Measurements from ENCODE around the gene PLXNA2. TPM values are rescaled to one million over a fixed set of nuclear protein-coding genes. Genes with fewer than 3 reads are reported as not detected.

The PLXNA2 gene
- total and polyA plus RNA-seq, 2 of the 13 experiments (the other 11 are each of a cell fraction or from before 2014, with no cell fraction given): 1.1 to 2.1 TPM

DNA sequence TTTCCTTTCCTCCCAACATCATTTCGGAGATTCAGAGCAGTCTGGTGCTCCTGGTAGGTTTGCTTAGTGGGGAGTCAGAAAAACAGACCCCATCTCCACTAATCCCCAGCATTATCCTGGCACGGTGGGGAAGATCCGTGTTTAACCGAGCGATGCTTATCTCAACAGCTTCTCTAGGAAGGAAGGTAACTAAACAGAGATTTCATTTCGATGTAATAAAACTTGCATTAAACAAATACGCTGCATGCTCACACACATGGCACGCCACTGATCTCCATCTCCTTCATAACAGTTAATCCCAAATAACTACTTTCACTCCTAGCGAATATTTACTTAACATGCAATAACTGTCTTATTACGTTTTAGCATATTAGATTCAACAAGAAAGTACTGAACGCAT lies 188.6 kb downstream of the PLXNA2 start (continued):
- TF ChIP-seq, protein P1, sequence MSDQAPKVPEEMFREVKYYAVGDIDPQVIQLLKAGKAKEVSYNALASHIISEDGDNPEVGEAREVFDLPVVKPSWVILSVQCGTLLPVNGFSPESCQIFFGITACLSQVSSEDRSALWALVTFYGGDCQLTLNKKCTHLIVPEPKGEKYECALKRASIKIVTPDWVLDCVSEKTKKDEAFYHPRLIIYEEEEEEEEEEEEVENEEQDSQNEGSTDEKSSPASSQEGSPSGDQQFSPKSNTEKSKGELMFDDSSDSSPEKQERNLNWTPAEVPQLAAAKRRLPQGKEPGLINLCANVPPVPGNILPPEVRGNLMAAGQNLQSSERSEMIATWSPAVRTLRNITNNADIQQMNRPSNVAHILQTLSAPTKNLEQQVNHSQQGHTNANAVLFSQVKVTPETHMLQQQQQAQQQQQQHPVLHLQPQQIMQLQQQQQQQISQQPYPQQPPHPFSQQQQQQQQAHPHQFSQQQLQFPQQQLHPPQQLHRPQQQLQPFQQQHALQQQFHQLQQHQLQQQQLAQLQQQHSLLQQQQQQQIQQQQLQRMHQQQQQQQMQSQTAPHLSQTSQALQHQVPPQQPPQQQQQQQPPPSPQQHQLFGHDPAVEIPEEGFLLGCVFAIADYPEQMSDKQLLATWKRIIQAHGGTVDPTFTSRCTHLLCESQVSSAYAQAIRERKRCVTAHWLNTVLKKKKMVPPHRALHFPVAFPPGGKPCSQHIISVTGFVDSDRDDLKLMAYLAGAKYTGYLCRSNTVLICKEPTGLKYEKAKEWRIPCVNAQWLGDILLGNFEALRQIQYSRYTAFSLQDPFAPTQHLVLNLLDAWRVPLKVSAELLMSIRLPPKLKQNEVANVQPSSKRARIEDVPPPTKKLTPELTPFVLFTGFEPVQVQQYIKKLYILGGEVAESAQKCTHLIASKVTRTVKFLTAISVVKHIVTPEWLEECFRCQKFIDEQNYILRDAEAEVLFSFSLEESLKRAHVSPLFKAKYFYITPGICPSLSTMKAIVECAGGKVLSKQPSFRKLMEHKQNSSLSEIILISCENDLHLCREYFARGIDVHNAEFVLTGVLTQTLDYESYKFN (CRISPR knock-in tag; conservative IDR thresholded peaks at IDR 0.05): no peak
- TF ChIP-seq, protein P2, sequence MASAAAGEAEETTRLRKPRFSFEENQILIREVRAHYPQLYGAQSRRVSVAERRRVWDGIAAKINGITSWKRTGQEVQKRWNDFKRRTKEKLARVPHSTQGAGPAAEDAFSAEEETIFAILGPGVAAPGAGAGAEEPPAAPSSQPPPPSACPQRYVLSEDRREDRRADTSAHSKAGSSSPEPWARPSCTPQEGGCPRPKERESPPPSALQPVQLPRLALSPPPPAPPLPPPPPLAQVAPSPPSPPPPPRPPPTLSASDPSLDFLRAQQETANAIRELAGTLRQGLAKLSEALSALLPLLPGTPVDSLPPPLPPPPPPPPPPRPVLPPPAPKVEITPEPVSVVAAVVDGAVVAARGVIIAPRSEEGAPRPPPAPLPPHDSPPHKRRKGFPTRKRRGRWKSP (CRISPR knock-in tag; IDR thresholded peaks at IDR 0.05): no peak
- TF ChIP-seq NCOA5 (CRISPR knock-in tag; IDR thresholded peaks at IDR 0.05): no peak
- TF ChIP-seq AGO1 (IDR thresholded peaks at IDR 0.05; ENCODE audit: low read depth, low read length, poor library complexity, severe bottlenecking): no peak

DNA sequence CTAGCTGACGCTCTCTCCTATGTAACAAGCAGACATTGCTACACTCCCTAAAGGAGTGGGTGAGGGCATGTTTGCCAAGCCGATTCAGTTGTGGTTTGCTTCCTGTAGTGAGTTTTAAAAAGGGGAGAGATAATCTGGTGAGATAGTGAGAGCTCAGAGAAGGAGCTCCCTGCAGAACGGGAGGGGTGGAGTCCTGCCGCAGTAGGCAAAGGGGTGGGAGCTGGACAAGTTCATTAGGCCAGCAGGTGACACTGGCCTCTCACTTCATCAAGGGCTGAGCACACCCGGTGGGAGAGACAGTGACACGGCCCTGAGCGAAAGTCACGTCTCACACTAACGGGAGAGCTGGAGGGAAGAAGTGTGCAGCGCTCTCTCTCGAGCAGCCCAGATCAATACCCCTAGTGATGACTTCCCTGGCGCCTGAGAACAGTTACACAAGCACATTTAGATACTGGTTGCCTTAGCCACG lies 189.2 kb downstream of the PLXNA2 start:
- intact Hi-C loops (cut with micrococcal nuclease; ENCODE audit: unreplicated experiment): no loop called here
- ATAC-seq (no peak), DNase-seq (ENCODE audit: low spot score) (no peak), FAIRE-seq (no peak)
- H2AFZ ChIP-seq (ENCODE audit: low read length): no peak overlapping the region
- CTCF ChIA-PET (ENCODE audit: low intra/inter-chr PET ratio, low total read pairs): no interaction called here
- in situ Hi-C loops (cut with HindIII; ENCODE audit: extremely low pct_ligation_motif_present, low pct_unique_long_range_greater_than_20kb): no loop called here
- POLR2A ChIA-PET: no interaction called here
- no TSS peak for BruUV-seq (replicated peaks)
- H4K20me1 ChIP-seq (ENCODE audit: insufficient read depth, low read length): no peaks in the 10 kb centered on the region
- peaks cover 12% of the 10 kb centered on the region for H3K4me1 ChIP-seq (ENCODE audit: insufficient read depth, low read length)
- 76% methylated on average over 13 of the region's 13 CpGs for WGBS (ENCODE audit: low lambda C conversion rate)
- H3K27ac ChIP-seq (ENCODE audit: extremely low read length, insufficient read depth, low read length): no peak overlapping the region
- TF ChIP-seq TOE1 (CRISPR knock-in tag; IDR thresholded peaks at IDR 0.05): no peak
- TF ChIP-seq, protein P3, sequence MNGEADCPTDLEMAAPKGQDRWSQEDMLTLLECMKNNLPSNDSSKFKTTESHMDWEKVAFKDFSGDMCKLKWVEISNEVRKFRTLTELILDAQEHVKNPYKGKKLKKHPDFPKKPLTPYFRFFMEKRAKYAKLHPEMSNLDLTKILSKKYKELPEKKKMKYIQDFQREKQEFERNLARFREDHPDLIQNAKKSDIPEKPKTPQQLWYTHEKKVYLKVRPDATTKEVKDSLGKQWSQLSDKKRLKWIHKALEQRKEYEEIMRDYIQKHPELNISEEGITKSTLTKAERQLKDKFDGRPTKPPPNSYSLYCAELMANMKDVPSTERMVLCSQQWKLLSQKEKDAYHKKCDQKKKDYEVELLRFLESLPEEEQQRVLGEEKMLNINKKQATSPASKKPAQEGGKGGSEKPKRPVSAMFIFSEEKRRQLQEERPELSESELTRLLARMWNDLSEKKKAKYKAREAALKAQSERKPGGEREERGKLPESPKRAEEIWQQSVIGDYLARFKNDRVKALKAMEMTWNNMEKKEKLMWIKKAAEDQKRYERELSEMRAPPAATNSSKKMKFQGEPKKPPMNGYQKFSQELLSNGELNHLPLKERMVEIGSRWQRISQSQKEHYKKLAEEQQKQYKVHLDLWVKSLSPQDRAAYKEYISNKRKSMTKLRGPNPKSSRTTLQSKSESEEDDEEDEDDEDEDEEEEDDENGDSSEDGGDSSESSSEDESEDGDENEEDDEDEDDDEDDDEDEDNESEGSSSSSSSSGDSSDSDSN (CRISPR knock-in tag; IDR thresholded peaks at IDR 0.05): no peak
- no peak for TF ChIP-seq TARDBP (CRISPR knock-in tag; IDR thresholded peaks at IDR 0.05)
- TF ChIP-seq ZNF567 (CRISPR knock-in tag; IDR thresholded peaks at IDR 0.05; ENCODE audit: borderline replicate concordance): no peak
- TF ChIP-seq ZNF256 (CRISPR knock-in tag; conservative IDR thresholded peaks at IDR 0.05): no peak
- no peak overlapping the region for H3K4me2 ChIP-seq (ENCODE audit: low read depth, low read length)
- H3K36me3 ChIP-seq (replicated peaks in 1 of 2; ENCODE audit: control insufficient read depth in 1 of 2, insufficient read depth in 2 of 2, low read length in 2 of 2): no peaks in the 10 kb centered on the region
- H3K27me3 ChIP-seq (ENCODE audit: control insufficient read depth in 1 of 2, insufficient read depth in 2 of 2, low read length in 2 of 2): no peaks in the 10 kb centered on the region
- no peaks in the 10 kb centered on the region for H3K9me3 ChIP-seq (ENCODE audit: low read length)
- H3K4me3 ChIP-seq (replicated peaks in 1 of 3; ENCODE audit: insufficient read depth in 1 of 3, low read depth in 2 of 3, low read length in 3 of 3): no peak overlapping the region
- H3K9ac ChIP-seq (ENCODE audit: insufficient read depth, low read depth, low read length): no peak overlapping the region
- no peaks in the 10 kb centered on the region for H3K79me2 ChIP-seq (ENCODE audit: insufficient read depth, low read length)

All from HepG2 (cell line).